ENCODE results near the gene TIGD1.

GRCh38 chr2:232569541-232569940, 19.2 kb upstream of the TIGD1 start:
- TF ChIP-seq EZH2phosphoT487 (IDR thresholded peaks at IDR 0.05; ENCODE audit: low read length) (no peak), EZH2 (optimal IDR thresholded peaks at IDR 0.05; ENCODE audit: low read depth, low read length) (no peak)

Data from MM.1S (cell line).